Measurements from ENCODE around the gene AQP9.

AQP9 gene

GRCh38 chr15:58139989-58140522, 1.9 kb downstream of the AQP9 start:
- no peak for DNase-seq (ENCODE audit: low read depth, low spot score)

DNA sequence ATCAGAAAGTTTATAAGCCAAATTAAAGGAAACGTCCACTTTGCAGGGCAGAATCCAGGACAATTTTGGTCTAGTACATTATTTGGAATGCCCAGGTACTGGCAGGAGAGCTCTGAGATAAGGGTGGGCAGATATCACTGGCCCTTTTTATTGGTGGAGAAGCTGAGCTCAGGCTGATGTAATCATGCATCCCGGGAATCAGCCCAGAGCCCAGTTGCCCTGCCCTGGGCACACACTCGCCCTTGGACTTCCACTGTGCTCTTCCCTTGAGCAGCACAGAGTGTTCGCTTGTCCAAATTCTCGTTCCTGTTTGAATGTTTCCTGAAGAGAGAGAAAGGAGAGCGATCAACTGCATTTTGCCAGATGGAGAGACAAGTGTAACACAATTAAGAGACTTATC, 3.7 kb downstream of the AQP9 start:
- DNase-seq (ENCODE audit: low read depth, low spot score): no peak

DNA sequence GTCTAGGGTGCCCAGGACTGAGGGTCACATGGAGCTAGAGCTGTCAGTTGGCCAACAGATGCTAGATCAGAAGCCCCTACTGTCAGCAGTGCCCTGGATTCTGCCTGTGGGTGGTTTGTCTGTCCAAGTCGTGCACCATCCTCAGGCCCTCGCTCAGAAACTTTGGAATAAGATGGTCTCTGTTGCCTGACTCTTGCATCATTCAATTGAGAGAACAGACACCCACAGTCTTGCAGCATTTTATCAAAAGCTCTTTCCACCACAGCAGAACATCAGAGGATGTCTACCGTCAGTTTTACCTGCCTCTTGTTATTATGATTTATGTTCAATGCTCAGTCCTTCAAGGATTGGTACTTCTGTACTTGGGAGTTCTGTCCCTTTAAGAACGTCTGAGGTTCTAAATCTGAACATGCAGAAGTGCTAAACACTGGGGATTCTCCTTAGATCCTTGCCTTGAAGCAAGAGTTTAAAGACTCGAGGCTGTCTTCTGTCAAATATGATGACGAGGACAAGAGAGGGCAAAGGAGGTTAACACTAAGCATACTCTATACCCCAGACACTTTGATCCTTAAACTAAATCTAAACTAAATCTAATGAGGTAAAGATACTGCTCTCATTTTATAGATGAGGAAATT, 4.8 kb downstream of the AQP9 start:
- DNase-seq (ENCODE audit: low read depth, low spot score): no peak

DNA sequence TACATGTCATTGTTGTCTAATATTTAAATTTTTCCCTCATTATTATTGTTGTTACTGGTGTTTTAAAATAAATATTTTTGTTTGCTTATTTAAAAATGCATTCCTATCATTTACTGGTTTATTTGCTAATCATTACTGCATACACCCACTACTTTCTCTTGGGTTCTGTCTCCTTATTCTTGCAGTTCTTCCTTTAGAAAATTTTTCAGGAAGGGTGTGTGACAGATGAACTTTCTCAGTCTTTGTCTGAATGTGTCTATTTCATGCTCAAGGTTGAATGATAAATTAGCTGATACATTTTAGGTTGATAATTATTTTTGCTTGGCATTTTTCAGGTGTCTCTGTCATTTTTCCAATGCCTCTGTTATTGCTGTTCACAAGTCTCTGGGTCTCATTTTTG, 7.4 kb downstream of the AQP9 start:
- no peak for DNase-seq (ENCODE audit: low read depth, low spot score)

DNA sequence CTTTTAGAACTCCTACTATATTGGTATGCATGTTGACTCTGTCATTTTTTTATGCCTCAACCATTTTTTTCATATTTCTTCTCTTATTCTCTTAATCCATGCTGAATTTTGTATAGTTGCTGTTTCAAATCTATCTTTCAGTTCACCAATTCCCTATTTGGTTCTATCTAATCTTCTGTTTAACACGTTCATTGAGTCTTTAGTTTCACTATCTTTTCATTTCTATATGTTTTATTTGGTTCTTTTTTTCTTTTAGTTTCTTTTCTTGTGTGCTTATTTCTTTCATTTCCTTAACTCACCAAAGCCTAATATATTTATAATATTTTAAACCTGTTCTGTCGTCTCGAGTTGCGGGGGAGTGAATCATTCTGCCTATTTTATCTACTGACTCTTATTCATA, 8.0 kb downstream of the AQP9 start:
- DNase-seq (ENCODE audit: low read depth, low spot score): no peak

DNA sequence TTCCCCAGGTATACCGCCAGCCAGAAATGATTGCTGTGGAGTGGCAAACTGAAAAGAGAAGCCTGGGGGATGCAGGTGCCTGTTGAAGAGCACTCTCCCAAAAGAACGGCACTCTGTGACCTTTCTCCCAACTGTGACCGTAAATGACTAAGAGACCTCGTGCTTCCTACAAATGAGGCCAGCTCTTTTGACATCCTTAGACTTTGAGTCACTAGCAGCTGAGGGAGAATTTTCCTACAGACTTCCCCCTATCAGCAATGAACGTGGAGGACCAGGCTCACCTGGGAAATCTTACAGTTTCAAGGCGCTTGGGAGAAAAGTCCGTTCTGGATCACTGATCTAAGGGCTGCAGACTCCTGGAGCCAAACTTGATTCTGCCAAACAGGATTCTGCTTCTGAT, 8.6 kb downstream of the AQP9 start:
- DNase-seq (ENCODE audit: low read depth, low spot score): no peak

DNA sequence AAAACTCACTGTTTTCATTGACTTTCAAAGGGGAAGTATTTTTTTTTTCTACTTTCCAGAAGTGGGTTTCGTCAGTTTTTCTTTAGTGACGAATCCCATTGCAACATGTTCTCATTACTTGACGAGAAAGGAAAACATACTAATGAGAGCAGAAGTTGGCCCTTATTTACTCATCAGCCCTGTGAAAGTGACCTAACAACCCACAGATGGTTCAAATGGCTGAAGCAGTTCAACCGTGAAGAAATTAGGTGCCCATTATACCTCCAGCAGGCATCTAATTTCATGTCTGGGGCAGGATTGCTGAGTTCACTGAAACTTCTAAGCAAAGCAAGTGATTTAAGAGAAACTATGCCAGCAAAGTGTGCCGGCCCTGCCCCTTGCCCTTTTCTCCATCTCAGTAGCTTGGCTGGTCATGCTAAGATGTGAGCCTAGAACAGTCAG, 9.0 kb downstream of the AQP9 start:
- no peak for DNase-seq (ENCODE audit: low read depth, low spot score)

- no peak for DNase-seq (ENCODE audit: low read depth, low spot score)
These were observed 9.9 kb downstream of the AQP9 start for GRCh38 chr15:58148120-58148519.

DNA sequence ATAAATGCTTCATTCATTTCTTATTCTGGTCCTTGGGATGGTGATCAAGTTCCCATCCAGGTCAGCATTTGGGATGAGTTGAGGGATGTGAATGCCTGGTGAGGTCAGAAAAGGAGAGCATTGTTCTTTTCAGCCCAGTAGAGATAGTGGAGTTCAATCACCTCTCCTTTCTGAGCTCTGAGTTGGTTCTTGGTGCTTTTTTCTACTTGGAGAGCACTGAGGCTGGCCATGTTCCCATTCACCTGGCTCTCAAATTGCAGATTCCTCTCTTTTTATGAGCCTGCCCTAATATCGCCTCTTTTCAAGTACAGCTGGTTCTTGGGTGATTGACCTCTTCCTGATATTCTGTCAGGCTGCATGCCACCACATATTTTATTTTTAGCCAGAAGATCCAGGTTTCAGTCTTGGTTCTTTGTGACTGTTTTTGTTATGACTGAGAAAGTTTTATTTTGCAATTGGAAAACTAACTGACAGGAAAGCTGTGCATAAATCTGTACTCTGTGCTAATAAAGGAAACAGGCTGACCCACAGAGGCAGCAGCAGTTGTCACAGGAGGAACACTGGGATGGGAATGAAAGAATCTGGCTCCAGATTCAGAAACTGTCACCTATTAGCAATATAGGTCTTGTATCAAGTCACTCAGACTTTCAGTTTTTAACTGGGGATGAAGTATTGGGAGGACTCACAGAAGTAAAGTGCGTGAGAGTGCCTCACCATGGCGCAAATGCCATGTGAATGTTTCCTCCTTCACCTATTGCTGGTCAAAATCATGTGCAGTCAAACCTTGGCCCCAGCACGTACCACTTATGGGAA, 10.7 kb downstream of the AQP9 start:
- no peak for DNase-seq (ENCODE audit: low read depth, low spot score)

DNA sequence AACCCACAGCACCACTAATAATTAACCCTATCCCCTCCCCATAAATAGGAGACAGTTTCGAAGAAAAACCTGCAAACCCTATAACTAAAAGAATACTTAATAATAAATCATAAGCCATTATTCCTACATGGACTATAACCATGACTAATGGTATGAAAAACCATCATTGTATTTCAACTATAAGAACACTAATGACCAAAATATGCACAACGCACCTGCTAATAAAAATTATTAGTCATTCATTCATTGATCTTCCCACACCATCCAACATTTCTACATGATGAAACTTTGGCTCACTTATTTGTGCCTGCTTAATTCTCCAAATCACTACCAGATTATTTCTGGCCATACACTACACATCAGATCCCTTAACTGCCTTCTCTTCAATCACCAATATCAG, 16.6 kb downstream of the AQP9 start:
- no peak for DNase-seq (ENCODE audit: low read depth, low spot score)

DNA sequence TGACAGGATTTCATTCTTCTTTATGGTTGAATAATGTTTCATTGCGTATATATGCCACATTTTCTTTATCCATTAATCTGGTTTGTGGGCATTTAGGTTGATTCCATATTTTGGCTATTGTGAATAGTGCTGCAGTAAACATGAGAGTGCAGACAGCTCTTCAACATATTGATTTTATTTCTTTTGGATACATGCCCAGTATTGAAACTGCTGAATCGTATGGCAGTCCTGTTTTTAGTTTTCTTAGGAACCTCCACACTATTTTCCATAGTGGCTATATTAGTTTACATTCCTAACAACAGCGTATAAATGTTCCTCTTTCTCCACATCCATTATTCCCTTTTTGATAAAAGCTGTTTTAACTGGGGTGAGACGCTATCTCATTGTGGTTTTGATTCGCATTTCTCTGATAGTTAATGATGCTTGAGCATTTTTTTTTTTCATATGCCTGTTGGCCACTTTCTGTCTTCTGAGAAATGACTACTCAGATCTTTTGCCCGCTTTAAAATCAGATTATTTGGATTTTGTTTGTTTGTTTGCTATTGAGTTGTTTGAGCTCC, 21.7 kb downstream of the AQP9 start:
- DNase-seq (ENCODE audit: low read depth, low spot score): peak; percentile 37

GRCh38 chr15:58161436-58161930, 23.3 kb downstream of the AQP9 start:
- no peak for DNase-seq (ENCODE audit: low read depth, low spot score)

GRCh38 chr15:58163985-58164384, 25.8 kb downstream of the AQP9 start:
- DNase-seq (ENCODE audit: low read depth, low spot score): no peak

- DNase-seq (ENCODE audit: low read depth, low spot score): no peak
These were observed 26.7 kb downstream of the AQP9 start for GRCh38 chr15:58164926-58165325.

- DNase-seq (ENCODE audit: low read depth, low spot score): no peak
These were observed 27.5 kb downstream of the AQP9 start for GRCh38 chr15:58165661-58166060.

- DNase-seq (ENCODE audit: low read depth, low spot score): no peak
These were observed 29.0 kb downstream of the AQP9 start for GRCh38 chr15:58167095-58167691.

DNA sequence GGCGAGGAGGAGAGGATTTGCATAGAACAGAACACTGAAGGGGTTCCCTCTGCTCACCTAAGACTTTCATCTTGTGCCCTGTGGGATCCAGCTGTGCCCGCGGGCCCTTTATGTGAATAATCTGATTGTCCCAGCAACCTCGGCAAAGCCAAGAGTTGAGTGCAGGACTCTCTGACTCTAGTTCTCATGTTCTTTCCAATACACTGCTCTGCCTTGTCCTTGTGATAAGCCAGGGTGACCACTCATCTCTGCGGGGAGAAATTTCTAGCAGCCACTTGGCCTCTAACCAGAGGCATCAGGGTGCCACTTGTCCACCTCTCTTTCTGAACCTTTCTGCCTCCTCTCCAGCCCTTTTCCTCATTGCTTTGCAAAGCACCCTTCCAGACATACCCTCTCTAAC, 31.8 kb downstream of the AQP9 start:
- no peak for DNase-seq (ENCODE audit: low read depth, low spot score)

DNA sequence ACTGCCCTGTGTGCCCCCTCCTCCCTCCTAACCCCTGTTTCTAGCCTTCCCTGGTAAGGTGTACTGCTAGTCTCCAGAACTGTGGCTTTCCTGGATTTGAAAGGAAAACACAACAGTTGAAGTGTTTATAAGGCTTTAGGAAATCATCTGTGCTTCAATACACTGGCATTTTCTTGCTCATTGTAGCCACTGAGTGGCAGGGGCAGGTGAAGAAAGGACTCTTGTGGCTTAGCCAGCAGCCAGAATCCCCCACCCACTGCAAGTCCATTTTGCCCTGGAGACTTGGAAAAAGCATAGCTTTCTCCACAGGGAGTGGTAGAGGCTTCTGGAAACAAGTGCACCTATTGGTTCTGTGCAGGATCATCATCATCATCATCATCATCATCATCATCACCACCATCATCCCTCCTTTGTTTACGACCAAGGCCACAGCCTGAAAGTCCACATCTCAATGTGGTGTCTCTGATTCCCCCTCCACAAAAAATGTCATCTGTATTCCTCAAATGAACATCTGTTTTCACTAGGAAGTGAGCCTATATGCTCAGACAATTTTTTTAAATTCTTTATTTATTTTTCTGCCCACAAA, 33.4 kb downstream of the AQP9 start:
- DNase-seq (ENCODE audit: low read depth, low spot score): no peak

DNA sequence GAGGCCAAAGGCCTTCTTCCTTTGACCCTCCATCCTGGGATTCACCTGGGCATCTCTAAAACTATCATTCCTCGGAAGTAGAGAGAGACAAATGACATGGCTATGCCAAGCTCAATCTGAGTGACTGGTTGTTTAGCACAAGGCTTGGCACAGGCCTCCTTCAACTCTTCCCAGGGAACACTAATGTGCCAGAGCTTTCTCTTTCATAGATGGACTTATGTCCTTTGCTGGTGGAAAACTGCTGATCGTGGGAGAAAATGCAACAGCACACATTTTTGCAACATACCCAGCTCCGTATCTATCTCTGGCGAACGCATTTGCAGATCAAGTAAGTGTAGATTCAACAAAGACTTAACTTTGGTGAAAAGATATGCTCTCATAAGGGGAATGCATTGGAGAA, 36.5 kb downstream of the AQP9 start:
- no peak for DNase-seq (ENCODE audit: low read depth, low spot score)

GRCh38 chr15:58175955-58176354, 37.8 kb downstream of the AQP9 start:
- no peak for DNase-seq (ENCODE audit: low read depth, low spot score)

DNA sequence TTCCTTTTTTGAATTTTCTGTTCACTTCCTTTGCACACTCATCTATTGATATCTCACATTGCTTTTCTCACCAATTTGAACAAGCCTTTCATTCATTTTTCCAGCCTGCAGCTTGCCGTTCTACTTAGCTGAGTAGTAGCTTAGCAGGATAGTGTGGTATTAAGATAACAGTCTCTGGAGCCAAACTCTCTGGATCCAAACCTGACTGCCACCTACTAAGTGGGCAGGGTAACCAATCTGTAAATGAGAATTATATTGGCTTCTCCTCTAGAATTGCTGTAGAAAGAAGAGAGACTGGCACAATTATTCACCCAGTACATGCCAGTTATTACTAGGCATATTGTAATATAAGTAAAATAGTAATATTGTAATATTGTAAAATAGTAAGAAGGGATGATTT, 40.5 kb downstream of the AQP9 start:
- no peak for DNase-seq (ENCODE audit: low read depth, low spot score)

GRCh38 chr15:58179206-58179605, 41.0 kb downstream of the AQP9 start:
- no peak for DNase-seq (ENCODE audit: low read depth, low spot score)
